OCI-LY3 (cell line): ENCODE results near the gene TMEM205.
"Not testable (repeated sequence)": the region's sequence is repeated elsewhere in the genome, so short reads cannot be mapped to it uniquely, and the experiment has no call there.

Experiments
- H2AFZ ChIP-seq: fragments of 200-600, 300-600 bp; shearing (Covaris generic); 2 replicates; pipeline ENCODE4 v1.6.0; 2014; ENCODE audit warnings: antibody characterized with exemption, low read depth, low read length
- H3K27ac ChIP-seq: fragments of 200-600, 300-600 bp; sonication (generic); 2 replicates; pipeline ENCODE4 v1.5.1; 2014; ENCODE audit warnings: mild to moderate bottlenecking, low read length, moderate library complexity, mixed read lengths
- H3K27me3 ChIP-seq: fragments of 200-600, 300-600 bp; sonication (generic); 2 replicates; pipeline ENCODE4 v1.6.1; 2014; ENCODE audit warnings: low read depth, low read length, mixed read lengths
- H3K36me3 ChIP-seq: fragments of 200-600, 300-600 bp; sonication (generic); replicated peaks from 2 replicates; pipeline ENCODE3; 2014; ENCODE audit warnings: low read depth, low read length, mixed read lengths
- H3K4me1 ChIP-seq: fragments of 300-600, 200-600 bp; sonication (generic); 2 replicates; pipeline ENCODE4 v1.6.1; 2014; ENCODE audit warnings: low read length, mixed read lengths
- H3K4me2 ChIP-seq: fragments of 200-600, 300-600 bp; sonication (generic); 2 replicates; pipeline ENCODE4 v1.6.1; 2014; ENCODE audit warnings: low read length, mixed read lengths
- H3K4me3 ChIP-seq: fragments of 300-600, 200-600 bp; sonication (generic); 2 replicates; pipeline ENCODE4 v1.5.1; 2014; ENCODE audit warnings: antibody characterized with exemption, mild to moderate bottlenecking, low read length, moderate library complexity
- H3K79me2 ChIP-seq: fragments of 300-600, 200-600 bp; shearing (Covaris generic); 2 replicates; pipeline ENCODE4 v1.6.1; 2014; ENCODE audit warnings: mild to moderate bottlenecking, low read length, mixed read lengths
- H3K9ac ChIP-seq: fragments of 300-600, 200-600 bp; shearing (Covaris generic); 2 replicates; pipeline ENCODE4 v1.6.0; 2014; ENCODE audit warnings: mild to moderate bottlenecking, low read length, moderate library complexity
- H3K9me3 ChIP-seq: fragments of 200-600, 300-600 bp; shearing (Covaris generic); 2 replicates; pipeline ENCODE4 v1.6.1; 2014; ENCODE audit warnings: low read length, mixed read lengths; ENCODE audit not compliant: insufficient read depth
- H4K20me1 ChIP-seq: fragments of 200-600, 300-600 bp; sonication (generic); 2 replicates; pipeline ENCODE4 v1.6.1; 2016; ENCODE audit warnings: low read length, mixed read lengths; ENCODE audit not compliant: insufficient read depth
- CTCF ChIP-seq: fragments of 200-600, 300-600 bp; sonication (generic); IDR thresholded peaks from 2 replicates; pipeline ENCODE4 v1.5.1; 2014; ENCODE audit warnings: antibody characterized with exemption, low read length, low read depth
- EZH2phosphoT487 ChIP-seq: fragments of 200-600 bp; shearing (Covaris generic); IDR thresholded peaks from 2 replicates; pipeline ENCODE4 v1.6.1; 2018; ENCODE audit warnings: antibody characterized with exemption, mixed run types, low read depth

TMEM205 gene

GRCh38 chr19:11380653-11381537 lies 34.8 kb upstream of the TMEM205 start:
- Histone ChIP-seq H3K27me3 (no peaks in the 10 kb centered on the region), H3K36me3 (peaks cover 6% of the 10 kb centered on the region), H3K4me3 (peak overlapping the region; percentile 82), H4K20me1 (no peaks in the 10 kb centered on the region), H3K79me2 (peaks cover 7% of the 10 kb centered on the region), H3K4me2 (peak overlapping the region; percentile 89), H2AFZ (peak overlapping the region; percentile 91), H3K27ac (peak overlapping the region; percentile 68), H3K9me3 (no peaks in the 10 kb centered on the region), H3K9ac (peak overlapping the region; percentile 78), H3K4me1 (peaks cover 21% of the 10 kb centered on the region)
- TF ChIP-seq CTCF = peak; percentile 80
- no peak for TF ChIP-seq EZH2phosphoT487

GRCh38 chr19:11379857-11380350 lies 33.8 kb upstream of the TMEM205 start:
- Histone ChIP-seq H3K4me1 (peaks cover 25% of the 10 kb centered on the region), H3K4me3 (peak overlapping the region; percentile 82), H4K20me1 (no peaks in the 10 kb centered on the region), H3K36me3 (peaks cover 6% of the 10 kb centered on the region), H3K27me3 (no peaks in the 10 kb centered on the region), H3K9me3 (no peaks in the 10 kb centered on the region), H3K4me2 (peak overlapping the region; percentile 89), H3K79me2 (peaks cover 15% of the 10 kb centered on the region), H3K27ac (peak overlapping the region; percentile 68; the same call in 1 of the 2 replicates), H3K9ac (peak overlapping the region; percentile 78), H2AFZ (no peak overlapping the region)
- TF ChIP-seq EZH2phosphoT487 = no peak
- TF ChIP-seq CTCF = no peak

- Histone ChIP-seq H3K4me1 (peaks cover 25% of the 10 kb centered on the region), H3K79me2 (peaks cover 15% of the 10 kb centered on the region)
- not testable (repeated sequence) for H3K9ac ChIP-seq, H3K4me2 ChIP-seq, H3K4me3 ChIP-seq, H3K27me3 ChIP-seq, H3K27ac ChIP-seq, H2AFZ ChIP-seq, H3K9me3 ChIP-seq, H3K36me3 ChIP-seq, H4K20me1 ChIP-seq
Observed at GRCh38 chr19:11379269-11379845, 33.3 kb upstream of the TMEM205 start.

GRCh38 chr19:11378319-11379189 lies 32.5 kb upstream of the TMEM205 start:
- no peaks in the 10 kb centered on the region for H3K9me3 ChIP-seq
- peaks cover 15% of the 10 kb centered on the region for H3K79me2 ChIP-seq
- H3K27me3 ChIP-seq = no peaks in the 10 kb centered on the region
- H4K20me1 ChIP-seq = no peaks in the 10 kb centered on the region
- no peak overlapping the region for H3K4me3 ChIP-seq
- TF ChIP-seq CTCF = peak; percentile 69
- TF ChIP-seq EZH2phosphoT487 = no peak
- H3K27ac ChIP-seq = no peak overlapping the region
- no peak overlapping the region for H2AFZ ChIP-seq
- no peak overlapping the region for H3K4me2 ChIP-seq
- peaks cover 31% of the 10 kb centered on the region for H3K4me1 ChIP-seq
- H3K9ac ChIP-seq = no peak overlapping the region
- H3K36me3 ChIP-seq = peaks cover 6% of the 10 kb centered on the region
